Amygdala (tissue), 56 donors: ENCODE measurements around the gene PCAT6.
"Not testable (repeated sequence)": the region's sequence is repeated elsewhere in the genome, so short reads cannot be mapped to it uniquely, and the experiment has no call there.

Source experiments
- DNase-seq, 56 donors: peaks; one replicate each; lab custom pipeline; 2025; lab: John Stamatoyannopoulos, UW

PCAT6 gene

GRCh38 chr1:202806845-202807450 is 3.8 kb upstream of the PCAT6 start:
- peak in 12 of 56 donors; percentile 5 to 36 (median 21) for DNase-seq

GRCh38 chr1:202807451-202807925 is 3.3 kb upstream of the PCAT6 start:
- DNase-seq = peak in 15 of 56 donors; percentile 8 to 58 (median 29)

DNA sequence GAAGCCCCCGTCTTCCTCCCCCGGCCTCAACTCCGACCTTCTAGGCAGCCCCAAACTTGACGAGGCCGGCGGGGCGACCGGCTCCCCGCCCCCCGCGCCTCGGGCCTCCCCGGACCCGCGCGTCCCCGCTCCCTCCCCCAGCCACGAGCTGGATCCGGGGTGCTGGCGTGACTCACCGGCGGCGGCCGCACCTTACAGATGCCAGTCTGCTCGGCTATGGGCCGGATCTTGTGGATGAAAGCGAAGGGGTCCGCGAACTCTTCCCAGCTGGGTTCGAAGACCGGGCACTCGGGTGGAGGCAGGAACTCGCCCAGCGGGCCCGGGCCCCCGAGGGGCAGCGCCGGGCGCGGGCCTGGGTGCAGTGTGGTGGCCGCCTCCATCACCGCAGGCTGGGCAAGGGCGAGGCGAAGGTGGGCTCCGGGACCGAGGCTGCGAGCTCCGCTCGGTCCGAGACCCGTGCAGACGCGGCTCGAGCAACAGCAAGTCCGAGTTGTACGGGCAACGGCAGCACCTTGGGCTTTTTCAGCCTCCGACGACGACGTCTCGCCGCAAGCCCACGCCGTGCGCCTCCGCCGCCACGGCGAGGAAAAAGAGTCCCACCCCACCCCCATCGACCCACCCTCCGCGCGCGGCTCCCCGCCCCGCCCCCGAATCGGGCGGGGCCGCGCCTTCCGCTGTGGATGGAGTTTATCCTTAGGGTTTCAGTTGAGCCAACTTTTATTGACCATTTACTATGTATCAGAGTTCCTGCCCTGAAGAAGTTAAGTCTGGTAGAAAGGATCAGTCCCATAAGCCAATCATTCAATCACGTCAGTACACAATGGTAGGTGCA is 2.6 kb upstream of the PCAT6 start, which contains the start of gene KDM5B:
KDM5B (minus strand) TSS at position 496 of the 832 bp plus-strand sequence; CDS start at position 380, 116 bp downstream.
- peak in 47 of 56 donors; percentile 13 to 74 (median 54) for DNase-seq

DNA sequence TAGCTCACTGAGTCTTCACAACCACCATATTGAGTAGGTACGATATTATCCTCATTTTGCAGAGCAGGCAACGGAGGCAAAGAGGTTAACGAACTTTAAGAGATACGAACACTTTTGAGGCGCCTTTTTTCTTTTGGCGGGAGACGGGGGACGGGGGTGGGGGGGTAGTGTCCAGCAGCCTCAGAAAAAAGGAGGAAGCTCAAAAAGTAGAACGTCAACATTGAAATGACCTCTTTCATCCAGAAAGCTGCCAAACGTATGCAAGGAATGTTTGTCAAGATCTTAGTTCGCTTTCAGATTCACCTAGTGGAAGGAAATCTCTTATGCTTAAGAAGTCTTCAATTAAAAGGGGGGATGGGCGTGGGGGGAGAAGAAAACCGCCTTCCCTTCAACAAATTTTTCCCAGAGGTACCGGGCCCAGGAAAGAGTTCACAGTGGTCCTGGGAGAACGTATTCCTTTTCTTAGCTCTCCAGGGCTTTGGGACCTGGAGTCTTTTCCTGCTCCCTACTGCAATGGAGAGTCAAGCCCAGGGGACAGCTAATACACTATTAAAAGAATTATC is 1.1 kb upstream of the PCAT6 start:
- DNase-seq = no peak

- DNase-seq = no peak
Observed at GRCh38 chr1:202810193-202810614, 550 bp upstream of the PCAT6 start.

GRCh38 chr1:202811296-202812175 is 782 bp downstream of the PCAT6 start:
- DNase-seq = peak in 1 of 56 donors; percentile 39

GRCh38 chr1:202812176-202813026 is 1.6 kb downstream of the PCAT6 start:
- DNase-seq = no peak

DNA sequence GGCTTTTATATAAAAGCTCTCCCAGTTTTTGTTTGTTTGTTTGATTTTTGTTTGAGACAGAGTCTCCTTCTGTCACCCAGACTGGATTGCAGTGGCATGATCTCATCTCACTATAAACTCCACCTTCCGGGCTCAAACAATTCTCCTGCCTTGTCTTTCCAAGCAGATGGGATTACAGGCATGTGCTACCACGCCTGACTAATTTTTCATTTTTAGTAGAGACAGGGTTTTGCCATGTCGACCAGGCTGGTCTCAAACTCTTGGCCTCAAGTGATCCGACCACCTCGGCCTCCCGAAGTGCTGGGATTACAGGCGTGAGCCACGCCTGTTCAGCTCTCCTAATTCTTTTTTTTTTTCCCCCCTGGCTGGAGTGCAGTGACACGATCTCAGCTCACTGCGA is 4.4 kb downstream of the PCAT6 start:
- no peak for DNase-seq

DNA sequence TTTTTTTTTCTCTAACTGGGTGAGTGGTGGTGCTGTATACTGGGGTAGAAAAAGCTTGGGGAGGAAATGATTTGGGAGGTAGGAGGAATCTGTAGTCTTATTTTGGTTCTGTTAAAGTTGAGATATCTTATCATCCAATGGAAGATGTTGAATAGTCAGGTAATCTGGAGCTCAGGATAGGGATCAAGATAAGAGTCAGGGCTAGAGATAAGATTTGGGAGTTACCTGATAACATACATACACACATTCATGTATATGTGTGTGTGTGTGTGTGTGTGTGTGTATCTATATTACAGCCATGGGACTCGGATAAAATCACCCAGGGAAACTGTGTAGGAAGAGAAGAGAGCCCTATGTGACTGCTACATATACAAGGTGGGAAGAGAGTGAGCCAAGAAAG is 8.1 kb downstream of the PCAT6 start:
- DNase-seq = no peak

- no peak for DNase-seq
Observed at GRCh38 chr1:202821467-202821866, 10.7 kb downstream of the PCAT6 start.

GRCh38 chr1:202825748-202826147 is 15.0 kb downstream of the PCAT6 start:
- DNase-seq = no peak

DNA sequence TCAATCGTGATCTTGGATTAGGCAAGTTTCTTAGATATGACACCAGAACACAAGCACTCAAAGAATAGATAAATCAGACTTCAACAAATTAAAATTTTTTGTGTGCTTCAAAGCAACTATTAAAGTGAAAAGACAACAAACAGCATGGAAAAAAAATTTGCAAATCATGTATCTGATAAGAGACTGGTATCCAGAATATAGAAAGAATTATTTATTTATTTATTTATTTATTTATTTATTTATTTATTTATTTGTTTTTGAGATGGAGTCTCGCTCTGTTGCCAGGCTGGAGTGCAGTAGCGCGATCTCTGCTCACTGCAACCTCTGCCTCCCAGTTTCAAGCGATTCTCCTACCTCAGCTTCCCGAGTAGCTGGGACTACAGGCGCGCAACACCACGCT is 18.5 kb downstream of the PCAT6 start:
- DNase-seq = not testable (repeated sequence)

DNA sequence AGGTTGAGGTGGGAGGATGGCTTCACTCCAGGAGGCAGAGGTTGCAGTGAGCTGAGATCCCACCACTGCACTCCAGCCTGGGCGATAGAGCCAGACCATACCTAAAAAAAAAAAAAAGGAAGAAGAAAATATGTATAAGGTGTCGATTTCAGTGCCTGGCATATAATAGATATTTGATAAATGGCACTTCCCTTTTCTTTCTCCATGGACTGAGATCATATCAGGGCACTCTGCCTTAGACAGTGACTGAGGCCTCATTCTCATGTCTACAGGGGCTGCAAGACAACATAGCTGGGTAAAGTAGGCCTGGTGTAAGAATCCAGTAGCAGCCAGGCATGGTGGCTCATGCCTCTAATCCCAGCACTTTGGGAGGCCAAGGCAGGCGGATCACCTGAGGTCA is 21.2 kb downstream of the PCAT6 start:
- no peak for DNase-seq

DNA sequence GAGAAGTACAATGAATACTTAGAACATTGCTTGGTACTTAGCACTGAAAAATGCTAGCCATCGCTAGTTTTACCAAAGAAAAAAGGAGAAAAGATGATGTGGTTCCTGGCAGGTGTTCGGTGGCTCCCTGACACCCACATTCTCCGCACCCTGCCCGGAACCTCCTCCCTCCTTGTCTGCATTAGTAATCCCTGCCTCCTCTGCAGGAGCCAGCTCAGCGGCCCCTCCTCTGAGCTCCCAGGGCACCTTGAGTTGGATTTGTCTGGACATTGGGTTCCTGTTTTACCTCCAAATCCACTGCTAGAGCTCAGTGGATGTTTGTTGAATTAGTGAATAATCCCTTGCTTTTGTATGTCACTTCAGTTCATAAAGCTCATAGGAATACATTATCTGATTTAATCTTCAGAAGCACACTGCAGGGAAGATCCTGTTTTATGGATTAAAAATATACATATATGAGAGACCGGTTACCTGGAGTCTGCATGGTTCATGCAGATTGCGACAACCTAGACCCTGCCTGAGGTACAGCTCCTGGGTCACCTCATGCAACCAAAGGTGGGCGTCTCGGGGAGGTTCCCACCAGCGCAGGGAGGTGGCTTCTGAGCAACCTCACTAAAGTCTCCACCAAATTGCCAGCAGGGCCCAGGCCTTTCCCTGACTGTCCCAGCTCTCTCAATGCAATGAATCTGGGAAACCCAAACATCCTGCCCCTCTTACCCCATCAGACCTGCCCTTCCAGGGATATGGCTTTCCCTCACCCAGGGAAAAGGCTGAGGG is 24.2 kb downstream of the PCAT6 start:
- peak in 5 of 56 donors; percentile 8 to 13 (median 9) for DNase-seq

- DNase-seq = no peak
Observed at GRCh38 chr1:202835548-202836072, 24.9 kb downstream of the PCAT6 start.

GRCh38 chr1:202836623-202837403 is 26.1 kb downstream of the PCAT6 start:
- no peak for DNase-seq

GRCh38 chr1:202837746-202838262 is 27.1 kb downstream of the PCAT6 start:
- DNase-seq = no peak
